GM18907 (cell line): ENCODE results near the gene KLHL22.
"Not testable (repeated sequence)": the region's sequence is repeated elsewhere in the genome, so short reads cannot be mapped to it uniquely, and the experiment has no call there.

Source experiments
- ATAC-seq: cut with Tn5 transposase; IDR thresholded peaks from one replicate; pipeline ENCODE4 v1.9.1; 2021; ENCODE audit warnings: mild to moderate bottlenecking, moderate library complexity; ENCODE audit not compliant: unreplicated experiment

The KLHL22 gene

DNA sequence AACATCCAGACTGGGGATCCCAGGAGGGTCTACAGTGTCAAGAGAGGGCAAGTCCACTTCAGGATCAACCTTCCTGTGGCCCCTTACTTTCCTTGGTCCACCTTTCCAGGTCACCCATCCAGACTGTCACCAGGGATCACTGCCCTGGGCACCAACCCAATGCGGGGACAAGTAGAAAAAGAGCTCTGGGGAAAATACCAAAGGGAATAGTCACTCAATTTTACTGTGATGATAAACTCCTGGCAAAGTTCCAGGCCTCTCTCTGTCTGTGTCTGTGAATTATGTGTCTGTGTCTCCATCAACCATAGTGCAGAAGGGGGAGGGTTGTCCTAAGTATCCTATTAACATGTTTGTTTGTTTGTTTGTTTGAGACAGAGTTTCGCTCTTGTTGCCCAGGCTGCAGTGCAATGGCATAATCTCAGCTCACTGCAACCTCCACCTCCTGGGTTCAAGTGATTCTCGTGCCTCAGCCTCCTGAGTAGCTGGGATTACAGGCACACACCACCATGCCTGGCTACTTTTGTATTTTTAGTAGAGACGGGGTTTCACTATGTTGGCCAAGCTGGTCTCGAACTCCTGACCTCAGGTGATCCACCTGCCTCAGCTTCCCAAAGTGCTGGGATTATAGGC is 8.8 kb upstream of the KLHL22 start:
- not testable (repeated sequence) for ATAC-seq

GRCh38 chr22:20503816-20504215 is 8.2 kb upstream of the KLHL22 start:
- ATAC-seq, result no peak

DNA sequence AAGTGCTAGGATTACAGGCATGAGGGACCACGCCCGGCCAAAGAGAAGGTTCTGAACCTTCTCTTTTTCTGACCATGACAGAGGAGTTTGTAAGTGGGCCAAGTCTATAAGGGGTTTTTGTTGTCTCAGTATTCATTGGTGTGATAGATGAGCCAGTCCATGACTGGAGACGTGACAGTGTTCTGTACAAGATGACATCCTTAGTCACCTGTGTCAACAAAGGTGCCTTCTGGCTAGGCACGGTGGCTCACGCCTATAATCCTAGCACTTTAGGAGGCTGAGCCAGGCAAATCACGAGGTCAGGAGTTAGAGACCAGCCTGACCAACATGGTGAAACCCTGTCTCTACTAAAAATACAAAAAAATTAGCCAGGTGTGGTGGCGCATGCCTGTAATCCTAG is 4.2 kb upstream of the KLHL22 start:
- ATAC-seq, result no peak

GRCh38 chr22:20498913-20499312 is 3.3 kb upstream of the KLHL22 start:
- ATAC-seq, result no peak

DNA sequence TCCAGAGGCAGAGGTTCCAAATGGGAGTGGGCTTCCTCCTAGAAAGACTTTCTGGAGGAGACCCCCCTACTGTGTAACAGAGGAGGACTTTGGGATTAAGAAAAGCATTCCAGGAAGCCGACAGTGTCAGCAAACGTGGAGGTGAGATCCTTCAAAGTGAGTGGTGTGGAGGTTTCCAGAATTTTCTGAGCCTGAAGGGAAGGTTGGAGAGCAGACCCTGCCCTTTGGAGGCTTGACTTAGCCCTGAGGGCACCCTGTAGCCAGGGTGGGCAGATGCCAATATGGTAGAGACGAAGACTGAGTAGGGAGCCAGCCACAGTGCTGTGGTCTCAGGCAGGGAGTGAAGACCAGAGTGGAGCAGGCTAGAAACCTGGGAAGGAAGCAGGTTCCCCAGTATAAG is 1.8 kb upstream of the KLHL22 start:
- no peak for ATAC-seq

GRCh38 chr22:20495861-20496681 is 476 bp upstream of the KLHL22 start:
- peak; percentile 77 for ATAC-seq

DNA sequence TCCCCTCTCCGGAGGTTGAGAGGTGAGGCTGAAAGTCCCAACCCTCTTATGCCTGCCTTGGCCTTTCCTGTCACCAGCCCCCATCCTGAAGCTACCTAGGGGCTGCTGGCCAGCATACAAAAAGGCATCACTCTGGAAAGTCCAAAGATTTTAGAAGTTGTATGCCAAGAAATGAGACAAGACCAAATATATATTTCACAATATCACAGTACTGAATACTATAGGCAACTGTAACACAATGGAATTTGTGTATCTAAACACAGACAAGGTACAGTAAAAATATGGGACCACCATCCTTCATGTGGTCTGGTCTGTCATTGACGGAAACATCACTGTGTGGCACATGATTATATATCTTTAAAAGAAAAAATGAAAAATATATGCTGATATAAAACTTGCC is 4.2 kb downstream of the KLHL22 start:
- no peak for ATAC-seq

- no peak for ATAC-seq
These were observed 4.7 kb downstream of the KLHL22 start for GRCh38 chr22:20490941-20491307.

GRCh38 chr22:20490183-20490940 is 5.2 kb downstream of the KLHL22 start:
- ATAC-seq, result no peak

GRCh38 chr22:20488946-20489345 is 6.6 kb downstream of the KLHL22 start:
- no peak for ATAC-seq

- ATAC-seq, result no peak
These were observed 7.9 kb downstream of the KLHL22 start for GRCh38 chr22:20487715-20488114.

GRCh38 chr22:20486229-20486628 is 9.4 kb downstream of the KLHL22 start:
- no peak for ATAC-seq

GRCh38 chr22:20484948-20485683 is 10.5 kb downstream of the KLHL22 start:
- ATAC-seq, result no peak

GRCh38 chr22:20483771-20484170 is 11.8 kb downstream of the KLHL22 start:
- no peak for ATAC-seq

- not testable (repeated sequence) for ATAC-seq
These were observed 12.5 kb downstream of the KLHL22 start for GRCh38 chr22:20483143-20483506.

- no peak for ATAC-seq
These were observed 15.9 kb downstream of the KLHL22 start for GRCh38 chr22:20479612-20480196.

DNA sequence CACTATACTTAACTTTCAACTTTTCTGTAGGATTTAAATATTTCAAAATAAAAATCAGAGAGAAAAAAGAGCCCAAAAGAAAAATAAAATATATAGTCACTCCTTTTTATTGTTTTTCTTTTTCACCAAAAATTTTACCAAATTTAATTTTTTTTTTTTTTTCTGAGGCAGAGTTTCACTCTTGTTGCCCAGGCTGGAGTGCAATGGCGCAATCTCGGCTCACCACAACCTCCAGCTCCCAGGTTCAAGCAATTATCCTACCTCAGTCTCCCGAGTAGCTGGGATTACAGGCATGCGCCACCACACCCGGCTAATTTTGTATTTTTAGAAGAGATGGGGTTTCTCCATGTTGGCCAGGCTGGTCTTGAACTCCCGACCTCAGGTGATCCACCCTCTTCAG is 17.5 kb downstream of the KLHL22 start:
- ATAC-seq, result not testable (repeated sequence)

DNA sequence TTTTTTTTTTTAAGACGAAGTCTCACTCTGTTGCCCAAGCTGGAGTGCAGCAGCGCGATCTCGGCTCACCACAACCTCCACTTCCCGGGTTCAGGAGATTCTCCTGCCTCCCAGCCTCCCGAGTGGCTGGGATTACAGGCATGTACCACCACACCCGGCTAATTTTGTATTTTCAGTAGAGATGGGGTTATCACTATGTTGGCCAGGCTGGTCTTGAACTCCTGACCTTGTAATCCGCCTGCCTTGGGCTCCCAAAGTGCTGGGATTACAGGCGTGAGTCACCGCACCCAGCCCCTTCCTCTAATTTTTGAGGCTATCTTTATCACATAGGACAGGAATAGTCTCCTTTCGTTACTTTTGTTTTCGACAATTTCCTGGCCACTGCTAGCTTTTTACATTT is 20.0 kb downstream of the KLHL22 start:
- ATAC-seq, result not testable (repeated sequence)

DNA sequence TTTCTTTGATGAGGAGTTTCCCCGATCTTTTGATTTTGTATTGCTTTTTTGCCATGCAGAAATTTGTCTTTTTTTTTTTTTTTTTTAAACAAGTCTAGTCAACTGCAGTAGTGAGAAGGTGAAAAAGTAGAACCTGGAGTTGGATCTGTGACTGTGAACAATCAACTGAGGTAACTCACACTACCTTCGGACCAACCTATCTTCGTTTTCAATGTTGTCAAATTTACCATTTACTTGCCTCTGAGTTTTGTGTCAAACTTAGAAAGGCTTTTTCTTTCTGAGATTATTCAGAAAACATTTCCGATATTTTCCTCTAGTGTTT is 20.5 kb downstream of the KLHL22 start:
- no peak for ATAC-seq

DNA sequence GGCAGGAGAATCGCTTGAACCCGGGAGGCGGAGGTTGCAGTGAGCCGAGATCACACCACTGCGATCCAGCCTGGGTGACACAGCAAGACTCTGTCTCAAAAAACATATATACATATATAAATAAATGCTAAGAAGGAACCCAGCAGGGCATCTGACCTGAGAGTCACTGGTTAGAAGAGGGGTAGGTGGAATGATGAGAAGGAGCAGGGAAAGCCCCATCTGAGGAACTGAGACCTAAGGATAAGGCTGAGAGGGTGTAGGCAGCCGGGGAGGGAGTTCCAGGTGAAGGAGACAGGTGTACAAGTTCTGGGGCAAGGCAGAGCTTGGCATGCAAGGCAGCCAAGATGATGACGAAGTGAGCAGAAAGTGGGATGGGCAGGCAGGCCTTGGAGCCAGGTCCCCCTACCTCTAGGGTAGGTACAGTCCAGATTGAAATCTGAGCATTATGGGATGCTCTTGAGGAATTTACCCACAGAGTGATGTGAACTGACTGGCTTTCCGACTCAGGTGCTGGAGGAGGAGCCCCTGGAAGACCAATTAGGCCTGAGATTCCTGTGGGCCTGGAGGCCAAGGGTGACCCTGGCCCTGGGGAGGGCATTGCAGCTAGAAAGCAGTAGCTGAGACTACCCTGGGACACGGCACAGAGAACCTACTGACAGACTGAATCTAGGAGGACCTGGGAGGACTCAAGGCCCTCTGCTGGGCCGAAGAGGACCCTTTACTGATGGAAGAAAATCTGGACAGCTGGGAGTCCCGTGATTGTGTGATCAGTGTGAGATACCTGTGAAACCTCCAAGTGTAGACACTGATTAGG is 22.8 kb downstream of the KLHL22 start:
- no peak for ATAC-seq
